Adipocyte (in vitro differentiated cells): ENCODE measurements around the gene MRGPRD.

Experiments
- DNase-seq: peaks from one replicate; pipeline ENCODE4 v3.0.0-alpha.2; 2015; ENCODE audit warnings: low read depth
- H3K27me3 ChIP-seq: replicated peaks from 2 replicates; pipeline ENCODE4 v1.7.0; 2013; ENCODE audit warnings: mild to moderate bottlenecking, low read length, moderate library complexity; ENCODE audit not compliant: control insufficient read depth, insufficient read depth
- H3K36me3 ChIP-seq: 2 replicates; pipeline ENCODE4 v1.7.0; 2013; ENCODE audit warnings: low read length, mild to moderate bottlenecking, moderate library complexity; ENCODE audit not compliant: control insufficient read depth, insufficient read depth, severe bottlenecking
- H3K4me1 ChIP-seq: 2 replicates; pipeline ENCODE4 v1.7.0; 2013; ENCODE audit warnings: mild to moderate bottlenecking, low read length, moderate library complexity; ENCODE audit not compliant: control insufficient read depth, insufficient read depth
- H3K4me3 ChIP-seq: 2 replicates; pipeline ENCODE4 v1.7.0; 2013; ENCODE audit warnings: mild to moderate bottlenecking, low read length, moderate library complexity
- H3K9ac ChIP-seq: 2 replicates; pipeline ENCODE4 v1.7.0; 2013; ENCODE audit warnings: mild to moderate bottlenecking, low read length, moderate library complexity
- H3K9me3 ChIP-seq: 2 replicates; pipeline ENCODE4 v1.7.0; 2013; ENCODE audit warnings: mild to moderate bottlenecking, low read length, moderate library complexity; ENCODE audit not compliant: control insufficient read depth

The MRGPRD gene

GRCh38 chr11:69012092-69013008 lies 31.6 kb upstream of the MRGPRD start:
- peak; percentile 70 for DNase-seq

DNA sequence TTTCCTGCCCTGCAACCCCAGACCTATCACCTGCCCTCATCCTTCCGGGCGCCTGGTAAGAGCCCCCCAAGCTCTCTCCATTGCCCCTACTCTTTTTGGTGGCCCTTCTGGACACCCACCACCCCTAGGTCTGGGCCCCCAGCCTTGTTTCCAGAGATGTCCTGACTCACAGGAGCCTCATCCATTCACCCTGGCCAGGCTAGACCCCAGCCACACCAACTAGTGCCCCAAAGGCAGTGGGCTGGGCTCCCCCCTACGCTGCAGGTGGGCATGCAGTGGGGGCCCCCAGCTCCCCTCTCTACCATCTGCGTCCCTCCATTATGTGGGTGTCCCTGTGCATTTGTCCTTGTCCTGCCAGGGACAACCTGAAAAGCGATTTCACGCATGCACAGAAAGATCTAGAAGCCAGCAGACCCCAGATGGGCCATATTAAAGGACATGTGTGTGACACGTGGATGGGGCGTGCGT lies 30.9 kb upstream of the MRGPRD start:
- Histone ChIP-seq H3K9me3 (no peaks in the 10 kb centered on the region), H3K36me3 (peaks cover 2% of the 10 kb centered on the region), H3K4me1 (peaks cover 68% of the 10 kb centered on the region), H3K4me3 (peak overlapping the region; percentile 85), H3K9ac (peak overlapping the region; percentile 92), H3K27me3 (no peaks in the 10 kb centered on the region)
- no peak for DNase-seq

More at GRCh38 chr11:69012092-69013008, 31.6 kb upstream of the MRGPRD start:
- Histone ChIP-seq H3K36me3 (no peaks in the 10 kb centered on the region), H3K9me3 (no peaks in the 10 kb centered on the region), H3K27me3 (no peaks in the 10 kb centered on the region), H3K4me3 (peak overlapping the region; percentile 85), H3K4me1 (peaks cover 62% of the 10 kb centered on the region), H3K9ac (peak overlapping the region; percentile 92)

GRCh38 chr11:69010964-69011623 lies 30.3 kb upstream of the MRGPRD start:
- peaks cover 2% of the 10 kb centered on the region for H3K36me3 ChIP-seq
- H3K4me3 ChIP-seq: peak overlapping the region; percentile 85
- peak overlapping the region; percentile 92 for H3K9ac ChIP-seq
- no peaks in the 10 kb centered on the region for H3K27me3 ChIP-seq
- H3K4me1 ChIP-seq: peaks cover 68% of the 10 kb centered on the region
- peak; percentile 97 for DNase-seq
- no peaks in the 10 kb centered on the region for H3K9me3 ChIP-seq

DNA sequence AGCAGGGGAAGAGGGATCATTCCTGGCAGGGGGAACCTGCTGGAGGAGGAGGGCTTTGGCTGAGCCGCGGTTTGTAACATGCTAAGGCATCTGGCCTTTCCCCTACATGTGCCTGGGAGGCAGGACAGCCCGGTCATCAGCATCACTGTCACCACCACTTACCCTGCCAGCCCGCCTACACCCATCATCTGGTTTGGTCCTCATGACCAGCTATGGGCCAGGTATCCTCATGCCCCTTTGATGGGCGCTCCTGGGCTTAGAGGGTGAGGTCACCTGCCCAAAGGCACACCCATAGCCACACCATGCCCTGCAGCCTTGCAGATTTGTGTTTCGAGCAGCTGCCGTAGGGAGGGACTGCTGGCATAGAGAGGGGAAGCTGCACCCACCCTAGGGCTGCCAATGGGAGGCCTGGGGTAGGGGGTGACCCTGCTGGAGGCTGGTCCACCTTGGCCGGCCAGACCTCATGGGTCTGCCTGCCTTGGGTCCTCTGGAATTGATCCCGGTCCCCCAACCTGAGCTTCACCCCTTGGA lies 29.6 kb upstream of the MRGPRD start:
- Histone ChIP-seq H3K4me3 (peak overlapping the region; percentile 76), H3K4me1 (peaks cover 68% of the 10 kb centered on the region), H3K9ac (peak overlapping the region; percentile 92), H3K9me3 (no peaks in the 10 kb centered on the region), H3K36me3 (peaks cover 7% of the 10 kb centered on the region), H3K27me3 (no peaks in the 10 kb centered on the region)
- DNase-seq: peak; percentile 42

DNA sequence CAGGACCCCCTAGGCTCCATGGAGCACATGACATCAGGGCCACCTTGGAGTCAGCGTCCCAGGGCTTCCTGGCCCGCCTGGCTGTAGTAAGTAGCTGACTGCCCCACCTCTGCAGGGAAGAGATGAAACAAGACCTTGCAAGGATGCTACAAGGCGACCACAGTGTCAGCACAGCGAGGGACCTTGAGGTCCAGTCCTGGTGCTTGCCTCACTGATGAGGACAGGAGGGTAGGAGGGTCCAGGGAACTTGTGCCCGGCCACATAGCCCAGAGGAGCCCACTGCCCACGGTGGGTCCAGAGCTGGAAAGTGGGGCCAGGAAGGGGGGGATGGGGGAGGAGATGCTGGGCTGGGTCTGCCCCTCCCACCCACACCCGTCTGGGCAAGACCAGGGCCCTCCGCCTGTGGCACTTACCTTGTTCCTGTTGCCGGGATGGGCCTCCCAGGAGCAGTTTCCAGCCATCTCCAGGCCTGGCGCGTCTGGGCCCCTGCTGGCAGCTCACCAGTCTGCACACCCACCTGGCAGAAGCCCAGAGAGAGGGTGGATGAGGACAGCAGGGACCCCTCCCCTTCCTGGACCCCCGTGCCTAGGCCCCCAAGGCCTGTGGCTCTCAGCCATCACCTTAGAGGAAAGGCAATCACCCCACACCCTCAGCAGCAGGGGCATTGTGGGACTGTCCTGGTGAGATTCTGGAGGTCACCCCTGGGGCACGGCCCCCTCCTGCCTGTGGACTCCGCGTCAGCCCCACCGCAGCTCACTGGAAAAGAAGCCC lies 28.8 kb upstream of the MRGPRD start:
- Histone ChIP-seq H3K36me3 (peaks cover 15% of the 10 kb centered on the region), H3K9me3 (no peaks in the 10 kb centered on the region), H3K4me1 (peaks cover 67% of the 10 kb centered on the region), H3K4me3 (peak overlapping the region; percentile 76), H3K9ac (peak overlapping the region; percentile 92), H3K27me3 (no peaks in the 10 kb centered on the region)
- peak; percentile 7 for DNase-seq

- Histone ChIP-seq H3K9ac (peak overlapping the region; percentile 92), H3K4me3 (peak overlapping the region; percentile 55), H3K27me3 (no peaks in the 10 kb centered on the region), H3K9me3 (no peaks in the 10 kb centered on the region), H3K4me1 (peaks cover 60% of the 10 kb centered on the region), H3K36me3 (peaks cover 19% of the 10 kb centered on the region)
- peak; percentile 99 for DNase-seq
These were observed 28.1 kb upstream of the MRGPRD start for GRCh38 chr11:69008737-69009440.

DNA sequence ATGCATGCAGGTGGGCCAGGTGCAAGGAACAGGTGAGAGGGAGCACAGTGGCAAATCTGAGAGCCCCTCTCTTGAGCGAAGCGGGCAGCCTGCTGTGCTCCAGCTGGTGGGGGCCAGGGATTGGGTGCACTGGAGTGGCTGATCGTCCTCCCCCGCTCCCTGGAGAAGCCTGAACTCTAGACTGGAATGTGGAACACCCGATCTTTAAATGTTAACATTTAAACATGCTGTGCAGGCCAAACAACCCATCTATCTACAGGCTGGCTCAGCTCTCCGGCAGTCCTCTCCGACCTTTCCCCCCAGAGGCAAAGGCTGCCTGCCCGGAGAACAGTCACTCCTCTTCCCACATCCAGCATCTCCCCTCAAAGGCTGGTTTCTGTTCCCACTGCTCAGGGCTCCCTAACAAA lies 27.2 kb upstream of the MRGPRD start:
- peak; percentile 32 for DNase-seq
- no peaks in the 10 kb centered on the region for H3K27me3 ChIP-seq
- H3K4me1 ChIP-seq: peaks cover 55% of the 10 kb centered on the region
- H3K9ac ChIP-seq: peak overlapping the region; percentile 92
- H3K36me3 ChIP-seq: peaks cover 19% of the 10 kb centered on the region
- peak overlapping the region; percentile 55 for H3K4me3 ChIP-seq
- H3K9me3 ChIP-seq: no peaks in the 10 kb centered on the region

GRCh38 chr11:69006816-69007215 lies 26.0 kb upstream of the MRGPRD start:
- no peaks in the 10 kb centered on the region for H3K27me3 ChIP-seq
- no peak overlapping the region for H3K4me3 ChIP-seq
- DNase-seq: no peak
- no peaks in the 10 kb centered on the region for H3K9me3 ChIP-seq
- peaks cover 19% of the 10 kb centered on the region for H3K36me3 ChIP-seq
- H3K9ac ChIP-seq: peak overlapping the region; percentile 92
- H3K4me1 ChIP-seq: peaks cover 55% of the 10 kb centered on the region

GRCh38 chr11:69005631-69006368 lies 25.0 kb upstream of the MRGPRD start:
- no peak for DNase-seq
- no peaks in the 10 kb centered on the region for H3K27me3 ChIP-seq

DNA sequence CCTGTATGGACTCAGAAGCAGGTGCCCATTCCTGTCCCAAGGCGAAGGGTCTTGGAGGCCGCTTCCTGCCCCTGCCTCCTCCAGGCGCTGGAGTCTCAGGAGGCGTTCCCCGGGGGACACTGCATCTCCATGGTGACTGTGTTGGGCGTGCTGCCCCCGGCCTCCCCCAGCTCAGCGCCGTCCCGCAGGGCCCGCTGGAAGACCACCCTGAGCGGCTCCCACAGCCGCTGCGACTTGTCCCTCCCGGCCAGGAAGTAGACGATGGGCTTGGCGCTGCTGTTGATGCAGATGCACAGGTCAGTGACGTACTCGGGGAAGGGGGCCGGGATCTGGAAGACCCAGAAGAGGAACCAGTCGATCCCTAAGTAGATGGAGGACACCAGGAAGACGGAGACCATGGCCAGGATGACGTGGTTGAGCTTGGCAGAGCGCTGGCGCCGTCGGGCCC lies 24.4 kb upstream of the MRGPRD start:
- no peak overlapping the region for H3K4me3 ChIP-seq
- H3K4me1 ChIP-seq: peaks cover 57% of the 10 kb centered on the region
- H3K36me3 ChIP-seq: peaks cover 19% of the 10 kb centered on the region
- no peaks in the 10 kb centered on the region for H3K27me3 ChIP-seq
- H3K9me3 ChIP-seq: no peaks in the 10 kb centered on the region
- no peak for DNase-seq
- no peak overlapping the region for H3K9ac ChIP-seq

More at GRCh38 chr11:69005631-69006368, 25.0 kb upstream of the MRGPRD start:
- Histone ChIP-seq H3K9ac (no peak overlapping the region), H3K4me1 (peaks cover 58% of the 10 kb centered on the region), H3K36me3 (peaks cover 19% of the 10 kb centered on the region), H3K4me3 (no peak overlapping the region), H3K9me3 (no peaks in the 10 kb centered on the region)
